Measurements from ENCODE around the gene MSX2.
"Not testable (repeated sequence)": the region's sequence is repeated elsewhere in the genome, so short reads cannot be mapped to it uniquely, and the experiment has no call there.

Gene MSX2

GRCh38 chr5:174734571-174735497 is 10.5 kb downstream of the MSX2 start:
- no peak for DNase-seq

- DNase-seq, result no peak
These were observed 11.3 kb downstream of the MSX2 start for GRCh38 chr5:174735498-174736330.

- no peak for DNase-seq
These were observed 11.9 kb downstream of the MSX2 start for GRCh38 chr5:174736331-174736721.

GRCh38 chr5:174736777-174737176 is 12.4 kb downstream of the MSX2 start:
- DNase-seq, result no peak

GRCh38 chr5:174737330-174737729 is 12.9 kb downstream of the MSX2 start:
- DNase-seq, result no peak

- DNase-seq, result no peak
These were observed 17.0 kb downstream of the MSX2 start for GRCh38 chr5:174741352-174741751.

- DNase-seq, result no peak
These were observed 20.5 kb downstream of the MSX2 start for GRCh38 chr5:174744896-174745295.

GRCh38 chr5:174745590-174746103 is 21.3 kb downstream of the MSX2 start:
- DNase-seq, result no peak

- no peak for DNase-seq
These were observed 26.3 kb downstream of the MSX2 start for GRCh38 chr5:174750711-174751110.

- DNase-seq, result no peak
These were observed 27.0 kb downstream of the MSX2 start for GRCh38 chr5:174751154-174752000.

GRCh38 chr5:174752121-174752520 is 27.7 kb downstream of the MSX2 start:
- no peak for DNase-seq

GRCh38 chr5:174755106-174755505 is 30.7 kb downstream of the MSX2 start:
- DNase-seq, result no peak

- DNase-seq, result no peak
These were observed 34.7 kb downstream of the MSX2 start for GRCh38 chr5:174759091-174759490.

- DNase-seq, result no peak
These were observed 36.3 kb downstream of the MSX2 start for GRCh38 chr5:174760721-174761120.

GRCh38 chr5:174761341-174761740 is 37.0 kb downstream of the MSX2 start:
- DNase-seq, result not testable (repeated sequence)

GRCh38 chr5:174764309-174764708 is 39.9 kb downstream of the MSX2 start:
- DNase-seq, result no peak

- DNase-seq, result no peak
These were observed 41.2 kb downstream of the MSX2 start for GRCh38 chr5:174765540-174765939.

GRCh38 chr5:174767670-174768069 is 43.3 kb downstream of the MSX2 start:
- no peak for DNase-seq

GRCh38 chr5:174769005-174769404 is 44.6 kb downstream of the MSX2 start:
- no peak for DNase-seq

GRCh38 chr5:174773371-174773770 is 49.0 kb downstream of the MSX2 start:
- DNase-seq, result no peak

GRCh38 chr5:174775081-174775480 is 50.7 kb downstream of the MSX2 start:
- no peak for DNase-seq

GRCh38 chr5:174777111-174777510 is 52.7 kb downstream of the MSX2 start:
- DNase-seq, result no peak

GRCh38 chr5:174777583-174777982 is 53.2 kb downstream of the MSX2 start:
- no peak for DNase-seq
